NCI-H82 (cell line): ENCODE results near the gene SPATC1L.
A peak's percentile ranks its signal among the peaks of the same experiment; 100 is the strongest.
"Not testable (repeated sequence)": the region's sequence is repeated elsewhere in the genome, so short reads cannot be mapped to it uniquely, and the experiment has no call there.

Source experiments
- DNase-seq: peaks from one replicate; lab custom pipeline; 2025; lab: John Stamatoyannopoulos, UW

Gene SPATC1L

DNA sequence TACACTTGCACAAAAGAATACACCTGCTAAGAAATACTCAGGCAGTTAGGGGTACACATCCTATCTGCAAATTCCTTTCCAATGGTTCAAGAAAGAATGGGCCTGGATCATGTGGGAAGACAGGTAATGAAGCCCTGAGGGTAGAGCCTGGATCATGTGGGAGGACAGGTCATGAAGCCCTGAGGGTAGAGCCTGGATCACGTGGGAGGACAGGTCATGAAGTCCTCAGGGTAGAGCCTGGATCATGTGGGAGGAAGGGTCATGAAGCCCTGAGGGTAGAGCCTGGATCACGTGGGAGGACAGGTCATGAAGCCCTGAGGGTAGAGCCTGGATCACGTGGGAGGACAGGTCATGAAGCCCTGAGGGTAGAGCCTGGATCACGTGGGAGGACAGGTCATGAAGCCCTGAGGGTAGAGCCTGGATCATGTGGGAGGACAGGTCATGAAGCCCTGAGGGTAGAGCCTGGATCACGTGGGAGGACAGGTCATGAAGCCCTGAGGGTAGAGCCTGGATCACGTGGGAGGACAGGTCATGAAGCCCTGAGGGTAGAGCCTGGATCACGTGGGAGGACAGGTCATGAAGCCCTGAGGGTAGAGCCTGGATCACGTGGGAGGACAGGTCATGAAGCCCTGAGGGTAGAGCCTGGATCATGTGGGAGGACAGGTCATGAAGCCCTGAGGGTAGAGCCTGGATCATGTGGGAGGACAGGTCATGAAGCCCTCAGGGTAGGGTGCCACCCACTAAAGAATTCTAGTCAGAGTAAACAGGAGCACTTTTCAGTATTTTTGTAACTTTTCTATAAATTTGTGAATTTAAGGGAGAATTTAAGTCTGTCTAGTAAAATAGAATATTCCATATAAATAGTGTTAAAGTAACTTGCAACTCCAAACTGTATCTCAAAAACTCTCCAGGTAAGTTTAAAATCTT, 16.9 kb upstream of the SPATC1L start:
- DNase-seq, result not testable (repeated sequence)

DNA sequence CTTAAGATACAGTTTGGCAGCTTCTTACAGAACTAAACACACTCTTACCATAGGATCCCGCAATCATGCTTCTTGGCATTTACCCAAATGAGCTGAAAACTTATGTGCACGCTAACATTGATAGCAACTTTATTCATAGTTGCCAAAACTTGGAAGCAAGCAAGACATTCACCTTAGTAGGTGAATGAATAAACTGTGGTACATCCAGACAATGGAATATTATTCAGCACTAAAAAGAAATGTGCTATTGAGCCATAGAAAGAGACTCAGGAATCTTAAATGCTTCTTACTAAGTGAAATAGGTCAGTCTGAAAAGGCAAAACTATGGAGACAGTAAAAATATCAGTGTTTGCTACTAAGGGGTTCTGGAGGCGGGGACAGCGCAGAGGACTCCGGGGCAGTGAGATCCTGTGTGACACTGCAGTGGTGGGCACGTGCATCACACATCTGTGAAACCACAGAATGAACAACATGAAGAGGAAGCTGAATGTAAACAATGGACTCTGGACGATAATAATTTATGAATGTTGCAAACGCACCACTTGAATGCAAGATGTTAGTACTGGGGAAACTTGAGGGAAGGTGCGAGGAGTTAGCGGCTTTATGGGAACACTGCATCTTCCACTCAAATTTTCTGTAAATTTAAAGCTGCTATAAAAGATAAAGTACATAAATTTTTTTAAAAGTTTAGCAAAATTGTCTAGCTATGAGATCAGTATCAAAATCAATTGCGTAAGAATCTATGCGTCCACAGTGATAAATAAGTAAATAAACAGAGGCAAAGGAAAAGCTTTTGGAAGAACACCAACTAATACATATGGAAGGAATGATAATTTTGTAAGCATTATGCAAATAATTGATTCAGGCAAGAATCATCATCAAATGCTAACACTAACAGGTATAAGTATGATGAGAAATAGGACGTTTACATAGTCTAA, 15.4 kb upstream of the SPATC1L start:
- no peak for DNase-seq

DNA sequence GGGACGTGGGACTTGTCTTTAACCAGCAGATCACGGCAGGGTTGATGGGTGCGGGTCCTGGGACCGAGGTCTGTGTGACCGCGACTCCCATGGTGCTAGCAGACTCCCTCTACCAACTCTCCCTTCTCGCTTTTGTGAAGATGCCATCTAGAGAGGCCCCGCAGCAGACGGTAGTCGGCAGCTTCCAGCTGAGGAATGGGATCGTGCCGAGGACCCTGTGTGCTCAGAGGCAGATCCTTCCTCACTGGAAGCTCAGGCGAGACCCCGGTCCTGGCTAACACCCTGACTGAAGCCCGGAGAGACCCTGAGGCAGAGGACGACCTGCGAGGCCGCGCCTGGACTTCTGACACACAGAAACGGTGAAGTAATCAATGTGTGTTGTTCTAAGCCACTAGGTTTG, 12.5 kb upstream of the SPATC1L start:
- DNase-seq, result no peak

DNA sequence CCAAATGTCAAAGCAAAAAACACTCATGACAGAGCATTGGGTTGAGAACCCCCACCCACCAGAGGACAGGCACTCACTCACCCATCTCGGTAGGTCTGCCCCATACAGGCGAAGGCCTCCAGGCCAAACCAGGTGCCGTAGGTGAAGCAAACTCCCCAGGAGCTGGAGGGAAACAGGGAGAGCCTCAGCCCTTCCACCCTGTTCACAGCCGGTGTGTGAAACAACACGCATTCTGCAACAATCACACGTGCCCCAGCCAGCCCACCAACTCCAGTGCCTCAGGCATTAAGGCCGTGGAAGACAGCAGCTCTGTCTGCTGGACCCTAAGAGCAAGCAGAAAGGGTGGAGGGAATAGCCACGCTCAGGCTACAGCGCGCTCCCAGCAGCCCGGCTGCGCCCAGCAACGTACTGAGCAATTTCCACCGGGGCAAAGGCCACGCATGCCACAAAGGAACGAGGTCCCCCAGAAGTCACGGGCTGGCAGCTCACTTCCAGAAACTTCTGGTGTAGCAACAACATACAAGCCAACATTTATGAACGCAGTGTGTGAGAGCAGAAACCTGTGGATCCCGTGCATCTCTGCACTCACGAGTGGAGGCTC, 11.4 kb upstream of the SPATC1L start:
- DNase-seq, result no peak

DNA sequence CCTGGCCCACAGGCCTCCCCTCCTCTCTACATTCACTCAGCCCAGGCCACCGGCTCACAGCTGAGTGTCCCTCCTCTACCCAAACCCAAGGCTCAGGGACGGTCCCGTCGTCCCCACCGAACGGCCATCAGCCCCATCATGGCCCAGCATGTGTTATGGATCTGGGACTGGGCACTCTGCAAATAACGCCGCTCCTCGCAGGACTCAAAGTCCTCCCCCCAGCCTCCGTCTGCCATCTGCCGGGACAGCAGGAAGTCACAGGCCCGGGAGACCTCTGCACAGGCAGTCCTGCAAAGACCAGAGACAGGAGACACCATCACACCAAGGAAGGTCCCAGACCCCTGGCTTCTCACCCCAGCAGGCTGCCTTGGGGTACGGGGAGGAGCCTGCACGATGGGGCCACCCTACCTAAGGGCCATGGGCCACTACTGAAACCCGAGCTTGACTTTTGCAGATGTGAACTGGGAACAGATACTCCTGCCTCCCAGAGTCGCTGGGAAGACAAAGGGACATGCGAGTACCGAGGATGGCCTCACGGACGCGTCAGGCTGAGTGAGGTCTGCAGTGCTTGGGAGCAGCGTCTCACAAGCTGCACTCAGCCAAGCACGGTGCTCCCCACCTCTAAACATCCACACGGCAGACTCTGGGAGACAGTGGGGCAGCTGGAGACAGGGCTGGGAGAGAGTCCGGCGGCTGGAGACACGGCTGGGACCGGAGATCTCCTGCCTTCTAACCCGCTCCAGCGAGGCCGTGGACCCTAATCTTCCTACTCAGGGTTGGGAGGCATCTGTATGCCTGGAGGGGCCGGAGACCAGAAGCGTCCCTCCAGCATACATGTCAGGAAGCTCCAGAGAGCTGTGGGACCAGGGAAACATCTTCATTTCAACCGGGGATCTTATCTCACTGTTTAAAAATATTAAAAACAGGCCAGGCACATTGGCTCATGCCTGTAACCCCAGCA, 10.4 kb upstream of the SPATC1L start:
- no peak for DNase-seq

DNA sequence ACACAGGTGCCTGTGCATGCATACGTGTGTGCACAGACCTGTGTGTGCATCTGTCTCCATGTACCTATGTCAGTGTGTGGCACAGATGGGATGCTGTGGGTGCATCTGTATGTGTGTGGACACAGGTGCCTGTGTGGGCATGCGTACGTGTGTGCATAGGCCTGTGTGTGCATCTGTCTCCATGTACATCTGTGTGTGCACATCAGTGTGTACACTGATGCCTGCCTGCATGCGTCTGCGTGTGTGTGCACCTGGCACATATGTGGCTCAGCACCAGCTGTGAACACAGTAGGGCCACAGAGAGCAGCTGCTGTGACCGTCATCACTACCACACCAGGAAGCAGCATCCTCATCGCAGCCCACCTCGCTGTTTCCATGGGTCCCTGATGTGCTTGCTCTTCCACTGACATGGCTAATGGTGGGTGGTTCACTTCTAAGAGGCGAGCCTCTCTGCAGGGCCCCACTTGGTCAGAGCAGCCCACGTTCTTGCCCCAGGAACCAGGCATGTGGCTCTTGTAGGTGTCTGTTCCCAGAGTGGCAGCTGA, 9.6 kb upstream of the SPATC1L start:
- DNase-seq, result no peak

DNA sequence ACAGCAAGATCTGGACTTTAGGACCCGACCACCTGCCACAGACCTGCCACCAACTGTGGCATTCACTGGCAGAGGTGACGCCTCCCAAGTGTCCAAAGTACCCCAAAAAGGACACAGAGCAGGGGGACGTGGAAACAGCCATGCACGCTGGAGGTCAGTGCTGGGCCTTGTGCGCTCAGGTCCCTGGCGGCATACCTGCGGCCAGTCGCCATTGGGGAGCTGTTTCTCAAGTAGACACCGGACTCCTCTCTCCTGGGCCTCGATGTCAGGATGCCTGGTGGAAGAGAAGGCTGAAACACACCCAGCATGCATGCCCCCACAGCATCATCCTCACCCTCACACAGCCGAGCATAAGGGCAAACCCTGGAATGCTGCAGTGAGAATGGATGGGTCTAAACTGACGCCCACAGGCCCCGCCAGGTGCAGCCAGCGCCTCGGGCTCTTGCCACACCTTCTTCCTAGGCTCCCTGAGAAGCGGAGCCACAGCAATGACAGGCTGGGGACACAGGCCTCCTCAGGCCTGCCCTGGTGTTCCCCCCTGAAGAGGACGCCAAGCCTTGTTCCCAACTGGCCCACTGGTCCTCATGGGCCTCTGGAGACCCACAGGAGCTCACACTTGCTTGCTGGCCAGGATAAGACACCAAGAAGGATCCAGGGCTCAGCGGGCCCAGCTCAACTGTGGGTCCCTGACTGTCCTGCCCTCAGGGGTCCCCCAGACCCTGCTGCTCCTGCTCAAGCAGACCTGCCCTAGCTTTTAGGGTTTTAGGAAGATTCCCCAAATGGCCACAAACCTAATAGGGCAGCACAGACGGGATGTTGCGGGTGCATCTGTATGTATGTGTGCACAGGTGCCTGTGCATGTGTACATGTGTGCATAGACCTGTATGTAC, 7.7 kb upstream of the SPATC1L start:
- DNase-seq, result no peak

DNA sequence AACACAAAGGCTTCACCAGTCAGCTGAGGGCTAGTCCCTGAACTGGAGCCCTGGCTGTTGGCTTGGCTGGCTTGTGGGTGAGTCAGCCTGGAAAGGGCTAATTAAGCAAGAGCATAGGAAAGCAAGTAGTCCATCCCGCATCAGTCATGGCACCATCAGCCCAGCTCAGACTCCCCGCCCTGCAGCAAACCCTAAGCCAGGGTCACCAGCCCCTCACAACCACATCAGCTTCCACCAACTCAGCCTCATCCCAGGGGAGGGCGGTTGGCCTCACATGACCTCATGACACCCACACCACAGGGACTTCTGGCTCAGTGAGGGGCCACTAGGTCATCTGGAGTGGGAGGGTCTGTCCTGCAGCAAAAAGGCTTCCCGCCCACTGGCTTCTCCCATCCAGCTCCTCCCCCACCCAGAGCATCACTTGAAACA, 7.0 kb upstream of the SPATC1L start:
- no peak for DNase-seq

DNA sequence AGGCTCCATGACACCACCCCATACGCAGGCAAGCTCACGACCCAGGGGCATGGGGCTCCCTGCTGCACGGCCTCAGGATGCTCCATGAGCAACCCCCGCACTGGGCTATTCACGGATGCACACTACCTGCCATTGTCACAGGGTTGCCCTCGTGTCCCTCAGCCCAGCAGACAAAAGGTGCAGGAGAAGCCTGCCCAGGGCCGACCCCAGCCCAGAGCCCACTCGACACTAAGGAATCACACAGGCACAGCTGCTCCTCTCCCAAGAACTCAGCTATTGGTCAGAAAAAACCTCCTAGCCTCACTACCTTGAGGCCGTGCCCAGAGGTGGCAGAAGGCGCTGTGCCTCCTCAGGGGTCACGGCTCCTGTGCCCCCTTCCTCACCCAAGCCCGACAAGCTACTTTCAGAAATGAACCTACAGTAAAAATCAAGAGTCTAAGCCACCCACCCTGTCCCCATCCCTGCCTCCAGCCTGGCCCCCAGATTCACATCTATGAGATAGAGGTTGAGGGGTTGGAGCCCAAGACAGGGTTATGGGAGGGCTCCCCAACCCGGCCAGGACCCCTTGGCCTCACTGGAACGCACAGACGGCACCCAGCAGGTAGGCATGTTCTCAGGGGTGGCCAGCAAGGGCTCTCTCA, 6.4 kb upstream of the SPATC1L start:
- no peak for DNase-seq

DNA sequence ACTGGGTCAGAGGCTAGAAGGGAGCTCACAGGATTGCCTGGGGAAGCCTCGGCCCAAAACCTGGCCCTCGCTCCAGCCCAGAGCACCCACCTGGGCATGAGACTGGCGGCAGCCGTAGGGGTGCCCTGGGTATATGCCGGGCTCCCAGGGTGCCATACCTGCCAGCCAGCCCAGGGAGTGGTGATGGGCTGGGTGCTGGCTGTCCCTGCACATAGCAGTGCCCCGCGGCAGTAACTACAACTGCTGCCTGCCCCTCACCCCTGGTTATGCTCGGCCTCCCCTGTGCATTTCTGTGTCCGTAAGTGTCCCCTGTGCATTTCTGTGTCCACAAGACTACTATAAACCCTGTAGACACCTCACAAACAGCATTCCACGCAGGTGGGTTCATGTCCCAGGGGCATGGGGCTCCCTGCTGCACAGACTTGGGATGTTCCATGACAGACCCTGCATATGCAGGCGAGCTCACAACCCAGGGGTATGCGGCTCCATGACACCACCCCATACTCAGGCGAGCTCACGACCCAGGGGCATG, 5.8 kb upstream of the SPATC1L start:
- DNase-seq, result no peak

DNA sequence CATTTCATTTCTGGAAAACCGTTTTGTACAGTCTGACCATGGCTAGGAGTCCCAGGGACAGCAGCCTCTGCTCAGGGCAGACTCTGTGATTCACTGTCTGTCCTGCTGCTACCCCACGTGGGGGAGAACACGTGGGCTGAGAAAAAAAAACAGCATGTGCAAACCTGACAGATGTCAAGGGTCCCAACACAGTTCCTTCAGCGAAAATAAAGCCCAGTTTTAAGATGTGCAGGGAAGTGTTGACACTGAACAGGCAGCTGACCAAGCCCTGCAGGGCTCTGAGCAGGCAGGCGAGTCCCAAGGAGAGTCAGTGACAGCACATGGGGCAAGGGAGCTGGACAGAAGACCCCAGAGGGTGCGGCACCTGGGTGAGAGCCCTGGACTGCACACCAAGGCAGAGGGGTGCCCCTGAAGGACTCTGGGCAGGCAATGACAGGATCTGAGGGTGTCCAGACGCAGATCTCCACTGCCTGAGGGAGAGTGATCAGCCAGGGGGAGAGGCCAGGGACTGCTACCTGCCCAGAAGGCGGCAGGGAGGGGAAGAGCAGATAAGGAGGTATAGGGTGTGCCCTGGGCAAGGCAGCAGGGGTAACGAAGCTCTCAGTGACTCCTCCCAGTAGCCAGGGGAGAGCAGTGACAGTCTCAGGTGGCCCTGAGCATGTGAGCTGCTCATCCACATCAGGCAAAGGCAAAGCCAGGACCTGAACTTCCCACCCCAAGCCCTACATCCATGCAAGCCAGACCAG, 5.1 kb upstream of the SPATC1L start:
- peak; percentile 56 for DNase-seq

DNA sequence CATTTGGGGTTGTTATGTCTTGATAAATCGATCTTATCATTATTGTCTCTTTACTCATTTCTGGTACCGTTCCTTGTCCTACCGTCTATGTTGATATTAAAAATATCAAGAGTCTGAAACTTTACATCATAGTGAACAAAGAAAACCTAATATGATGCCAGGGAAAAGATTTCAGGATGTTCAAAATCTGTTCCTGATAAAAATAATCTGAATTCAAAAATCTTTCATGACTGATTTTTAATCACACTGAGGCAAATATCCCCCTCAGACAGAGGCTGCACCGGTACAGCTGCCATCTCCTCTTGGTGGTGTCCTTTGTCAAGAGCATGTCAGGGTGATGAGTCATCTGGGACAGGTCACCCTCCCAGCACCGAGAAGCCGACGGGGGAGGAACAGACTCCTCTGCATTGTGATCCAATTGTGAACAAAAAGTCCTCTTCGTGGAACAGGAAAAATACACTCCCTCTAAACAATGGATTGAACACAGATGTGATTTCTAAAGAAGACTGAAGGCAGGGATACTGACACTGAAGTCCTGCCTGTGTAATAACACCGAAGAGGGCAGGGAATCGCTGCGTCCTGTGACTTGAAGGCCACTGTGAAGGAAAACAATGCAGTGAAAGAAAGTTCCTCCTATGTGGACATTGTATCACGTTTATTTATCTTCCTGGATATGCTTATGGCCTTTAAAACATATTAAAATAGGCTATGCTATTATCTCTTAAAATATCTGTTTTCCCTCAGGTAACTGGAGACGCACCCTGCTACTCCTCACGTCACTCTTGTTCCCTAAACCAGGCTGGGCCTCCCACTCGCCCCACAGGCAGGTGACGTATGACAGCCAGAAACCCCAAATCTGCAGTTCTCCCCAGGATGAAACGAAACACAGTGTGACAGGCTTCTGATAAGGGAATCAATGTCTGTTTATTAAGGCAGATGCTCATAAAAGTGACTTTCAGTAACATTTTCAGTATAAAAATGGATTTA, 4.3 kb upstream of the SPATC1L start:
- peak; percentile 56 for DNase-seq

DNA sequence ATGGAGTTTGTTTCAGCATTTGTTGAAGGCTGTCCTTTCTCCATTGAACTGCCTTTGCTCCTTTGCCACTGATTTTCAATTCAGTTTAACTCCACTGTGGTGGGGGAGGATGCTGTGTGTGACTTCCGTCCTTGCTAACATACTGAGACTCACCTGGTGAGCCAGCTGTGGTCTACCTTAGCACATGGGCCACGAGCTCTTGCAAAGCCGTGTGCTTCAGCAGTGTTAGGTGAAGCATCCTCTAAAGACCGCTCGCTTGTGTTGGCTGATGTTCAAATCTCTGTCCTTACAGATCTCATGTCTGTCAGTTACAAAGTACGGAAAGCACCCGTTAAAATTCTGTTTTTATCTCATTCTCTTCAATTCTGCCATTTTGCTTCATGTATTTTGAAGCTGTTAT, 3.6 kb upstream of the SPATC1L start:
- no peak for DNase-seq

DNA sequence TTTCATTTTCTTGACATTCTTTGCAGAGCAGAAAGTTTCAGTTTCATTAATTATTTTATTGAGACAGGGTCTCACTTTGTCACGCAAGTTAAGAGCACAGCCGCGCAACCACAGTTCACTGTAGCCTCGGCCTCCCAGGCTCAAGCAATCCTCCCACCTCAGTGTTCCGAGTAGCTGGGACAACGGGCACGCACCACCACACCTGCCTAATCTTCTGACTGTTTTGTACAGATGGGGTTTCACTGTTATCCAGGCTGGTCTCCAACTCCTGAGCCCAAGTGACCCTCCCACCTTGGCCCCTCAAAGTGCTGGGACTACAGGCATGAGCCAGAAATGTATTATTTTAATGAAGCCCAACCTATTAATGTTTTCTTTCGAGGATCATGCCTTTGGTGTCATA, 3.0 kb upstream of the SPATC1L start:
- no peak for DNase-seq

DNA sequence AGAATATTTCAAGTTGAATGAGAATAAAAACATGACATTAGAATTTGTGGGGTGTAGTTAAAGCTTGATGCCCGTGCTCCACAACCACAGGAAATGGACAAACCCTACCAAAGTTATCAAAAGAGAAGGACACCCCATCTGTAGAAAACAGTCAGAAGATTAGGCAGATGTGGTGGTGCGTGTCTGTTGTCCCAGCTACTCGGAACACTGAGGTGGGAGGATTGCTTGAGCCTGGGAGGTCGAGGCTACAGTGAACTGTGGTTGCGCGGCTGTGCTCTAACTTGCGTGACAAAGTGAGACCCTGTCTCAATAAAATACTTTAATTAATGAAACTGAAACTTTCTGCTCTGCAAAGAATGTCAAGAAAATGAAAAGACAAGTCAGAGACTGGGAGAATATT, 1.5 kb upstream of the SPATC1L start:
- DNase-seq, result no peak

DNA sequence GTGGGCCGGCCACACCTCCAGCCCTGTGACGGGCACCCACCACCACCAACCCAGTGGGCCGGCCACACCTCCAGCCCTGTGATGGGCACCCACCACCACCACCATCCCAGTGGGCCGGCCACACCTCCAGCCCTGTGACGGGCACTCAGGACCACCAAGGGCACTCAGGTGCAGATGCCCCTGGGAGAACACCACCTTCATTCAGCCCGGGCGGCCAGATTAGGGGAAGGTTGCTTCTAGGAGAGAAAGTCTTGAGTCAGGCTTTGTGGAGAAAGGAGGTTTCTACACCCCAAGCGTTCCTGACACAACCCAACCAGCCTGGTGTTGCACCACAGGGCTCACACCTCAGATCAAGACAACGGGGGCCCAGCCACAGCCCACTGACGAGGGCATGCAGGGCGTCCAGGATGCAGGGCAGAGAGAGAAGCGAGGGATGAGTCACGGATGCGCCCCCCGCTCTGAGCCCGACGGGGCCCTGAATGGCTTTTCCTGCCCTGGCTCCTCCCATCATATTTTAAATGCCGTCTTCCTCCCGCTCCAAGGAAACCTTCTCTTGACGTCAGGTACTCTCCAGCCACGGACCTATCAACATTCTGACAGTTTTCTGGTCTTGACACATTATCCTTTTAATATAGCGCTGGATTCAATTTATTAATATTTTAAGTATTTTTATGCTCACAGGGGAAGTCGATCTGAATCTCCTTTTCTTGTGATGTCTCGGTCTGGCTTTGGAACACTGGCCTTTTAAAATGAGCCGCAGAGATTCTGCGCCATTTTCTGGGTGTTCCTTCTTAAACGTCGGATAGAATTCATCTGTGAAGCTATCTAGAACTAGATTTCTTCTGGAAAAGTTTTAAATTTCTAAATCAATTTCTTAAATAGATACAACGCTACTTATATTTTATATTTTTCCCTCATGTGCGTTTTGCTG, 631 bp upstream of the SPATC1L start:
- peak; percentile 91 for DNase-seq
